Peyer's patch (tissue), 4 donors: ENCODE measurements around the gene BDKRB2.

ENCODE experiments used
- POLR2A ChIP-seq, 2 donors: fragments of 450-650 bp; IDR thresholded peaks; one replicate each; pipeline ENCODE4 v1.5.1; 2017; ENCODE audit warnings: antibody characterized with exemption in 2 of 2, mild to moderate bottlenecking in 2 of 2, moderate library complexity in 2 of 2
- TF ChIP-seq, protein P1 (sequence below), 6 experiments: fragments of 450-650 bp in 4 of 6; fragments of 200-600 bp in 2 of 6; sonication (generic) in 1 of 6; IDR thresholded peaks; one replicate each; pipeline ENCODE4 v1.5.1; 2017 to 2019; ENCODE audit warnings: antibody characterized with exemption in 6 of 6, mild to moderate bottlenecking in 3 of 6, moderate library complexity in 1 of 6

DNA sequence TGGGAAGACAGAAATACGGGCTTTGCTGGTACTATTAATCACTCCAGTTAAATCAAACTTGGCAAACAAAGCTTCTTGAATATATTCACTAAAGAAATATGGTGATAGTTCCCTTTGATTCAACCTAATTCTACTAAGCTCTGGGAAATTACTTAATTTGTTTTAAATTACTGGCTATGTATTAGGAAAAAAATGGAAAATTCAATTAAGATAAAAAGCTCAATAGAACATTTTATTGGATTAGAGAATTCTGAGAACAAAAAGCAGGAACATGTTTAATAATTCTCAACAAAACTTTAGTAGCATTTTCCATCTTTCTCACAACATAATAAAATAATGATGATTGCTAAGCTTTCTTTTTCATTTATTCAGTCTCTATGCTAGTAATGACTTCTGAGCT lies 81.6 kb downstream of the BDKRB2 start:
- TF ChIP-seq, protein P1, sequence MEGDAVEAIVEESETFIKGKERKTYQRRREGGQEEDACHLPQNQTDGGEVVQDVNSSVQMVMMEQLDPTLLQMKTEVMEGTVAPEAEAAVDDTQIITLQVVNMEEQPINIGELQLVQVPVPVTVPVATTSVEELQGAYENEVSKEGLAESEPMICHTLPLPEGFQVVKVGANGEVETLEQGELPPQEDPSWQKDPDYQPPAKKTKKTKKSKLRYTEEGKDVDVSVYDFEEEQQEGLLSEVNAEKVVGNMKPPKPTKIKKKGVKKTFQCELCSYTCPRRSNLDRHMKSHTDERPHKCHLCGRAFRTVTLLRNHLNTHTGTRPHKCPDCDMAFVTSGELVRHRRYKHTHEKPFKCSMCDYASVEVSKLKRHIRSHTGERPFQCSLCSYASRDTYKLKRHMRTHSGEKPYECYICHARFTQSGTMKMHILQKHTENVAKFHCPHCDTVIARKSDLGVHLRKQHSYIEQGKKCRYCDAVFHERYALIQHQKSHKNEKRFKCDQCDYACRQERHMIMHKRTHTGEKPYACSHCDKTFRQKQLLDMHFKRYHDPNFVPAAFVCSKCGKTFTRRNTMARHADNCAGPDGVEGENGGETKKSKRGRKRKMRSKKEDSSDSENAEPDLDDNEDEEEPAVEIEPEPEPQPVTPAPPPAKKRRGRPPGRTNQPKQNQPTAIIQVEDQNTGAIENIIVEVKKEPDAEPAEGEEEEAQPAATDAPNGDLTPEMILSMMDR (IDR thresholded peaks at IDR 0.05), result no peak
- TF ChIP-seq POLR2A (IDR thresholded peaks at IDR 0.05), result no peak
